HG03045 (cell line): ENCODE data around the gene CCZ1B.
"Not testable (repeated sequence)": the region's sequence is repeated elsewhere in the genome, so short reads cannot be mapped to it uniquely, and the experiment has no call there.

Source experiments
- ATAC-seq: cut with Tn5 transposase; IDR thresholded peaks from one replicate; pipeline ENCODE4 v1.9.1; 2021; ENCODE audit warnings: mild to moderate bottlenecking, moderate library complexity; ENCODE audit not compliant: unreplicated experiment

CCZ1B gene

DNA sequence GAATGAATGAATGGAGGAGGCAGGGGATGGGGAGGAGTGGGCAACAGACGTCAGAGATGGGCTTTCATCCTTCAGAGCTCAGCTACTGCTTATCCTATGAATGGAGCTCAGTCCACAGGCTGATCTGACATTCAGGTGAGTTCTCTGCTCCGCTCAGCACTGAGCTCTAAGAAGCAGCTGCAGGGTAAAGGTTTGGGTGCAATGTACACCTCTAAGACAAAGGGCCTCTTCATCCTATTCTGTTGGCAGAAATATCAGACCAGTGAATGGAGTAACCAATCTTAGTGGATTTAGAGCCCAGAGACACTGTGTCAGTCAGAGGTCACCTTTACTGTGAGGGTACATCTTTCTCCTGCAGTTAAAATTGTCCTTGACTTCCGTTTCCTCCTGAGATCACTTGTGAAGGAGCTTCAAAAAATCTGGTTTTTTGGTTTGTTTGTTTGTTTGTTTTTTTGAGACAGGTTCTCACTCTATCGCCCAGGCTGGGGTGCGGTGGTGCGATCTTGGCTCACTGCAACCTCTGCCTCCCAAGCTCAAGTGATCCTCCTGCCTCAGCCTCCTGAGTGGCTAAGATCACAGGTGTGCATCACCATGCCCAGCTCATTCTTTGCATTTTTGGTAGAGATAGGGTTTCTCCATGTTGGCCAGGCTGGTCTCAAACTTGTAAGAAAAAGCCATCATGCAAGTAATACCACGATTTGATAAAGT lies 5.1 kb upstream of the CCZ1B start:
- no peak for ATAC-seq

DNA sequence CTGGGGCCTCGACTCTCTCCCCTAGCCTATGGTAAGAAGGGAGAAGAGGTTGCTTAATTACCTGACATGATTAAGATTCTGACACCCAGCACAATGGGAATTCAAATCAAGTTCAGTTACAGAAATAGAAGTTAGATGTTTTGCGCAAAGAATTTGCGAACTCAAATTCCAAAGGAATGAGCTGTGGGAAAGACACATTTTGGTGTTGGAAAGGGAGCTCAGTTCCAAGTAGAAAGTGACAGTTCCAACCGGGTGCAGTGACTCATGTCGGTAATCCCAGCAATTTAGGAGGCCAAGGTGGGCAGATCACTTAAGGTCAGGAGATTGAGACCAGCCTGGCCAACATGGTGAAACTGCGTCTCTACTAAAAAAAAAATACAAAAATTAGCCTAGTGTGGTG lies 4.0 kb upstream of the CCZ1B start:
- not testable (repeated sequence) for ATAC-seq

DNA sequence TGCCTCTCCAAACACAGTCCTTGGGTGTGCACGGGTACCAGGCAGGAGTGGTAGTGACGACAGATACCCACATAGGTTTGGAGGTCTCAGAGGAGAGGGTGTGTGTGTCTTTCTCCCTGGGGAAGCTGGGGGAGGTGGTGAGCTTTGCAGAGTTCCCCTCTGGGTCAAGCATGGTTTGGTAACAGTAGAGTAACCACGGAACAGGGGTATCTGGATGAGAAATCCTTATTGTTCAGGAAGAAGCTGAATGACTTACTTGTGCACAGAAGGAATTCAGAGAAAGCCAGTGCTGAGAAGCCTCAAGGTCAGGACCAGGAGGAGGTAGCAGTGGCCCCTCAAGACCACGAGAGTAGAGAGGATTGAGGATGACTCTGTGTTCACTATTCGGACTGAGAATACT lies 3.5 kb upstream of the CCZ1B start:
- ATAC-seq: not testable (repeated sequence)

DNA sequence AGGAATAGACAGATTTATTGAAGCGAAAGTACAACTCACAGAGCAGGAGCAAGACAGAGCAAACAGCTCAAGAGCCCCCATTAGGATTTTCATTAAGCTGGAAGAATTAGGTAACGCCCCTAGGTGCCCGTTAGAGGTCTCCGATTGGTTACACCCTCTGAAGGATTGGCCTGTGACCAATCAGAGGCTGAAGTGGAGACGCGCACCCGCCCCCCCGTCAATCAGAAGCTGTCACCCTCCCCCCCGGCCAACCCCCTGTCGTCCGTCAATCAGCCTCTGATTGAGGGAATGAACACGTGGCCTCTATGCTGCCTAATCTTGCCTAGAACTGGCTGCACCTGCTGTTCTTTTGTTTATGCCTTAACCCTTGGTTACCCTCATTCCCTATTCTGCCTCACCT lies 1.1 kb upstream of the CCZ1B start:
- not testable (repeated sequence) for ATAC-seq

DNA sequence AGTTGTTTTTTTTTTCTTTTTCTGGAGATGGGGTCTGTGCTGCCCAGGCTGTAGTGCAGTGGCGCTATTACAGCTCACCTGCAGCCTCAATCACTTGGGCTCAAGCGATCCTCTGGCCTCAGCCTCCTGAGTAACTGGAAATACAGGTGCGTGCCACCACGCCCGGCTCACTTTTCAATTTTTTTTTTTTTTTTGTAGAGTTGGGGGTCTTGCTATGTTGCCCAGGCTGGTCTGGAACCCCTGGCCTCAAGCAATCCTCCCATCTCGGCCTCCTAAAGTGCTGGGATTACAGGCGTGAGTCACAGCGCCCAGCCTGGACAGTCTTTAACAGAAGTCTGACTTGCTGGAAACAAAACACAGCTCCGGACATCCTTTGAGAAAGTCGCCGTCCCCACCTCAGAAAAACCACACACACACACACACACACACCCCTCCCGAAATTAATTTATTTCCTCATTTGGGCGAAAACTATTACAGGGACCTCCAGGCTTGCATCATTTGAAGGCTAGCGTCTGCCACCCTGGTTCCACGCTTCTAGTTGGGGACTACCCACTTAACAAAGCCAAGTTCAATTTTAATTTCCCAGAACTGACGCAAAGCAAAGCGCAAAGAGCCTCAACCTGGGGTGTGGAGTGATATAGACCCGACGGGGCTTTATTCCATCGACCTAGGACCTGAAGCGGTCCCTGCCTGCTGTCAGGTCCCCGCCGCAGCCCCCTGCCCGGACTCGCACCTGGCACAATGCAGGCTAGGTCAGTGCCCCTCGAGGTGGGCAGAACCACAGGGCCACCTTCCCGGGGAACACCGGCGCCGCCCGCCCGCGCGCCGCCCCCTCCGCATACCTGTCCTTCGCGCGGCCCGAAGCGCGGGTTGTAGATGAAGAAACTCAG lies 594 bp downstream of the CCZ1B start:
- ATAC-seq: not testable (repeated sequence)

DNA sequence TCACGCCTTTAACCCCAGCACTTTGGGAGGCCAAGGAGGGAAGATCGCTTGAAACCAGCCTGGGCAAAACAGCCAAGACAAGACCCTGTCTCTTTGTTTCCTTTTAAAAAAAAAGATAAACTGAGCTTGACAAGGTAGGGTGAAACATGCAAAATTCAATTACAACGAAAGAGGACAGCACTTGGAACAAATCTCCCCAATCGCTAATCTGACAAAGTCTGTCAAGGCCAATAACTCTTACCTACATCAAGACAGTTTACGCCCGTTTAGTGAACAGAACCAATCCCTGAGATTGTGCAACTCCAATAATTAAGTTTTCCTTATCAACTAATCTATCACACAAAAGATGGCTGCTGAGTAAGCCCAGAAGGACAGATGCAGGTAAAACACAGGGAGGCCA lies 4.5 kb downstream of the CCZ1B start:
- ATAC-seq: not testable (repeated sequence)

DNA sequence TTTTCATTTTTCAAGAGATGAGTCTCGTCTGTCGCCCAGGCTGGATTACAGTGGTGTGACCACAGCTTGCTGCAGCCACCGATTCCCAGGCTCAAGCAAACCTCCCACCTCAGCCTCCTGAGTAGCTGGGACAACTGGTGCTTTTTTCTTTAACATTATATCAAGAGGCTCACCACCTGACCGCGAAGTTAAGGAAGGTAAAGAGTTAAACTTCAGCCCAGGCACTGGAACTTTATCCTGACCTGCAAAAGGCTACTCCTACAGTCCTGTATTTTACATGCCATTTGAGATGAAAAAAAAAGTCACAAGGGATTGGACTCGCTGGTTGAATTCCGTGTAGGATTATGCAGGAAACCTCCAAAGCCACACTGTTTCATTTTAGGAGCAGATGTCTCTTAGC lies 10.6 kb downstream of the CCZ1B start:
- ATAC-seq: not testable (repeated sequence)

DNA sequence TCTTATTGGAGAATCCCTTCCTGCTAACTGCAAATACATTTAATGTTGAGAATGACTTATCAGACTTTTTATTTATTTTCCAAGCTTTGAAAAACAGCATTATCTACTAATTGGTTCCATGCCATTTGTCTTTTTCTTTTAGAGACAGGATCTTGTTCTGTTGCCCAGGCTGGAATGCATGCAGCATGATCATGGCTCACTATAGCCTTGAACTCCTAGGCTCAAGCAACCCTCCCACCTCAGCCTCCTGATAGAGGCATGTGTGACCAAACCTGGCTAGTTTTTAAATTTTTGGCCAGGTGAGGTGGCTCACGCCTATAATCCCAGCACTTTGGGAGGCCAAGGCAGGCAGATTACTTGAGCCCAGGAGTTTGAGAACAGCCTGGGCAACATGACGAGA lies 13.1 kb downstream of the CCZ1B start:
- not testable (repeated sequence) for ATAC-seq

DNA sequence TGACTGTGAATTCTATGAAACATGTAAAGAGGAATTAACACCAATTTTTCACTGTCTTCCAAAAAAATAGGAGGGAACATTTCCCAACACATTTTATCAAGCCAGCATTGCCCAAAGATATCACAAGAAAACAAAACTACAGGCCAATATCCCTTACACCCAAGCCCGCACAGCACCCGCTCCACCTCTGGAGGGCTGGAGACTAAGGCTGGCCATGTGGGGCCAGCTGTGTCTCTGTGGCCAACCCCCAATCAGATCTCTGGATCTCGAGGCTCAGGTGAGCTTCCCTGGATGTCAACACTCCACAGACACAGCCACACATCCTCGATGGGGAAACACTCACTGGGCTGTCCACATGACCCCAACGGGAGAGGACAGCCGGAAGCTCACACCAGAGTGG lies 18.1 kb downstream of the CCZ1B start:
- ATAC-seq: not testable (repeated sequence)

DNA sequence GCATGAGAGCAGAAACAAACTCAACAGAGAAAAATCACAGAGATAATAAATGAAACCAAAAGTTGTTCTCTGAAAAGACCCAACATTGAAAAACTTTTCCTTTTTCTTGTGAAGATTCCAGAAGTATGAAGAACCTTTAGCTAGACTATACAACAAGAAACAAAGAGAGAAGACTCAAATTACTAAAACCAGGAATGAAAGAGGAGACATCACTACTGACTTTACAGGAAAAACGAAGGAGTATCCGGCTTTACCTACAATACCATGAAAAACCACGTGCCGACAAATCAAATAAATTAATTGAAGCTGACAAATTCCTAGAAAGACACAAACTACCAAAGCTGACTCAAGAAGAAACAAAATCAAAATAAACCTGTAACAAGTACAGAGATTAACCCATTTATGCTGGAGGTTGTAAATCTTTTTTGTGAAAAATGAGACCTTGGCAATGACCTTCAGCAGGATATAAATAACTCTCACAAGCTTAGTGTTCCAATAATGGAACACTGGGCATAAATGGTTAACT lies 18.6 kb downstream of the CCZ1B start:
- not testable (repeated sequence) for ATAC-seq

DNA sequence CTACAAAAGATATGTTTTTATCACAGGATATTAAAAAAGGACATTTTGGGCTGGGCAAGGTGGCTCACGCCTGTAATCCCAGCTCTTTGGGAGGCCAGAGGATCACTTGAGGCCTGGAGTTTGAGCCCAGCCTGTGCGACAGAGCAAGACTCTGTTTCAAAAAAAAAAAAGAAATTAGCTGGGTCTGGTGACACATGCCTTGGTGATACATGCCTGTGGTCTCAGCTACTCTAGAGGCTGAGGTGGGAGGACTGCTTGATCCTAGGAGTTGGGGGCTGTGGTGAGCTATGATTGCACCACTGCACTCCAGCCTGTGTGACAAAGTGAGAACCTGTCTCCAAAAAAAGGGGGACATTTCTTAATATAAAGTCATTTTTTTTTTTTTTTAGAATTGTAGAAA lies 25.7 kb downstream of the CCZ1B start:
- not testable (repeated sequence) for ATAC-seq

DNA sequence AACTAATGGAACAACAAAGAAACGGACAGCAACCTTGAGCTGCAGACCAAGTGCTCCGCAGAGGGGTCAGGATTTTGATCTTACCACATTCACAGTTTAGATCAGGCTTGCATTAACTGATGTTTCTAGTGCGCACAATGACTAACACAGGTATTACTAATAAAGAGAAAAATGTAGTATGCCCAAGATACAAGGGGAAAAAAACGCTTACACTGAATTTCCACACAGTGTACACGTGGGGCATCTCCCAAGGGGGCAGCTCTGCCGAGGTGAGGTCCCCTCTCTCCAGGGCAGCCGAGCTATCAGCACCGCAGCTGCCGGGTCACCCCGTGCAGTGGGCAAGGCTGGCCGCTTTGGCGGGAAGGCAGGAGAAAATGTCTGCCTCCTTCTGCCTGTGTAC lies 26.2 kb downstream of the CCZ1B start:
- ATAC-seq: not testable (repeated sequence)

DNA sequence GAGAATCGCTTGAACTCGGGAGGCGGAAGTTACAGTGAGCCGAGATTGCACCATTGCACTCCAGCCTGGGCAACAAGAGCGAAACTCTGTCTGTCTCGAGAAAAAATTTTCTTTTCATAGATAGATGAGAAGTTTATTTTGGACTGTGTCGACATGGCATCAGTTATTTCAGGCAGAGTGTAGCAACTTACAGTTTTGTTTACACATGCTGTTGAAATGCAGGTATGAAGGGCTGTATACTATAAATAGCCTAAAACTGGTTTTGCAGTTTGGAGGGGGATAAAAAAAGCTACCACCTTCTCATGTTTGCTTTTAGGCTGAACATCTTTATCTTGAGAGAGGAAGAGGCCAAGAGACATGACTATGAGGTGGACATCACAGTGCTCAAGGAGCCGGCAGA lies 28.0 kb downstream of the CCZ1B start:
- ATAC-seq: not testable (repeated sequence)

DNA sequence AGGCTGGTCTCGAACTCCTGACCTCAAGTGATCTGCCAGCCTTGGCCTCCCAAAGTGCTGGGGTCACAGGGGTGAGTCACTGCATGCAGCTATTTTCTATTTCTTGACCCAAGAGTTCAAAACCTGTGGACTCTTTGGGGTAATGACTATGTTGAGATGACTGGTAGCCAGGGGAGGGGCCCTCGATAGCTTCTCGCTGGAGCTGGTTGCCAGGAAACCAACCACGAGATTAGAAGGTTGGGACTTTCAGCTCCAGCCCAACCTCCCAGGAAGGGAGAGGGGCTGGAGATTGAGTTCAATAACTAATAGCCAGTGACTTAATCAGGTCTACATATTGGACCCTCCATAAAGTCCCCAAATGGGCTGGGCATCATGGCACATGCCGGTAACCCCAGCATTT lies 28.9 kb downstream of the CCZ1B start:
- ATAC-seq: not testable (repeated sequence)

DNA sequence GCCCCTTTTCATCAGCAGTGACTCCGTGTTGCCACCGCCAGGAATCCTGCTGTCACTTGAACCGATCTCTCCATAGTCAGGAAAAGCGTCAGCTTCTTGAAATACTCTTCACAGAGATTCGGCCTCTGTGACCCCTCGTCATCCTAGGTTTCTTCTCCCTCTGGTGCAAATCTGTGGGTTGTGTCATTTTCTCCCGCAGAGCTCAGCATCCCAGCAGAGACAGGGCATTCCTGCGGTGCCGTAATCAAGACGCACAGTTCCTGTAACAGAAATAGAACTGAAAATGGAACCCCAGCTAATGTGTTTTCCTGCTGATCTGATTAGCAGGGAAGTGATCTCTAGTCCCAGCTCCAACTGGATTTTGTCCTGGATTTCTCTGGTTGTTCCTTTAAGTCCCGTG lies 31.8 kb downstream of the CCZ1B start:
- ATAC-seq: not testable (repeated sequence)

DNA sequence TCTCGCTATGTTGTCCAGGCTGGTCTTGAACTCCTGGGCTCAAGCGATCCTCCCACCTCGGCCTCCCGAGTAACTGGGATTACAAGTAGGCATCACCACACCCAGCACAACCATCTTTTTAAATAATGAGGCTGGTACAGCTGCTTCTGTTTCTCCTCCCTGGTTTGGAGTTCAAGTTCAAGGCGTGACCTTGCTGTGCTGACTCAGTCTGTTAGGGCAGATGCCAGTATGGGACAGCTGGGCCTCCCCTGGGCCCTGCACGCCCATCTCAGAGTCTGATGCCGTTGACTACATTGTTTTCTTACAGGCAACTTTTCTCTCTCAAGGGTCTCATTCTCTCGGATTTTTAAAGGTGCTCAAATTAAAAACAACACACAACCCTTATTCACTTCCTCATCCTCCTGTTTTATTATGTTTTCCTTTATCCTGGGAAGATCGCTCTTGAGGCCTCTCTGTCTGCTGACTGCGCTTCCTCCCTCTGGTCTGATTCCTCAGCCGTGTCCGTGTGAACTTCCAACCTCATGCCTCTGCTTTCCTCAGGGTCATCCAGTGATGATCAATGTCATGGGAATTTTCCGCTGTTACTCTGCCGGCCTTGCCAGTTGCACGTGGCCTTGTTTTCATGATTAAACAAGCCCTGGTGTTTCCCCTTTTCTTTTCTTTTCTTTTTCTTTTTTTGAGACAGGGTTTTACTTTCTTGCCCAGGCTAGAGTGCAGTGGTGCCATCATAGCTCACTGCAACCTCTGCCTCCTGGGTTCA lies 33.8 kb downstream of the CCZ1B start:
- ATAC-seq: not testable (repeated sequence)

DNA sequence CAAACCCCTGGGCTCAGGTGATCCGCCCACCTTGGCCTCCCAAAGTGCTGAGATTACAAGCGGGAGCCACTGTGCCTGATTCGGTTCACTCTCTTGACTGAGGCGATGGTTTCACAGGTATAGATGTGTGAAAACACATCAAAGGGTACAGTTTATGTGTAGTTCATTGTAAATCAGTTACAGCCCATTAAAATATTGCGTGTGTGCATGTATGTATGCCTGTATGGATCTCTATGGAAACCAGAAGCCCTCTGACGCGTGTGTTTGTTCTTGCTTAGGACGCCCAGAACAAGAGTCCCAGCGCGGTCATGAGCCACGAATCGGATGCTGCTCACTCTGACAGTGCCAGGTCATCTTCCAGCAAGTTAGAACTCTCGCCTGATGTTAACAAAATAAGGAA lies 36.7 kb downstream of the CCZ1B start:
- not testable (repeated sequence) for ATAC-seq

DNA sequence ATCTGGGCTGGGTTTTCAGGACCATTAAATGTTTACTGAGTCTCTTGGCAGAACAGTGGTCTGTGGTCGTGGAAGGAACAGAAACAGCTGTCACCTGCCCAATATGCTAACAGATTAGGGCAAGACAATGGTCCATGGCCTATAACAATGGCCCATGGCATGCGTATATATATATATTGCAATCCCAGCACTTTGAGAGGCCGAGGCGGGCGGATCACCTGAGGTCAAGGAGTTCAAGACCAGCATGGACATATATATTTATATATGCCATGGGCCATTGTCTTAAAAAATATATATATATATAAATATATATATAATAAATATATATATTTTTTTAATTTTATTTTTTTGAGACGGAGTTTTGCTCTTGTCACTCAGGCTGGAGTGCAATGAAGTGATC lies 44.5 kb downstream of the CCZ1B start:
- not testable (repeated sequence) for ATAC-seq

DNA sequence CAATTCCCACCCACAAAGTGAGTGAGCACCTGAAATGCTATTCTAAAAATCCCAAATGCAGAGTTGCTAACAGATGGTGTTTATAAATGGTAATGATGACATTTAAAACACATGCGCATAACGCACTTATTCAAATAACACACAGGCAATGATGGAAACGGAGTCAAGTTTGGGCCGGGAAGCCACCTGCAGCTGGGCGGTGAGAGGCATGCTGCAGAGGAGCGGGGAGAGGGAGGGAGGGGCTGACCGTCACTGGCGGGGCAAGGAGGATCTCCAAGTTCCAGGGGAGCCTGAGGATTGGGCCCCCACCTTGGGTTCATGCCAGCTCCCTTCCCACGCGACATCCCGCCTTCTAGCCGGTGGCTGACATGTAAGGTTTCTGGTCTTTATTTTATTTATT lies 64.9 kb downstream of the CCZ1B start:
- not testable (repeated sequence) for ATAC-seq

DNA sequence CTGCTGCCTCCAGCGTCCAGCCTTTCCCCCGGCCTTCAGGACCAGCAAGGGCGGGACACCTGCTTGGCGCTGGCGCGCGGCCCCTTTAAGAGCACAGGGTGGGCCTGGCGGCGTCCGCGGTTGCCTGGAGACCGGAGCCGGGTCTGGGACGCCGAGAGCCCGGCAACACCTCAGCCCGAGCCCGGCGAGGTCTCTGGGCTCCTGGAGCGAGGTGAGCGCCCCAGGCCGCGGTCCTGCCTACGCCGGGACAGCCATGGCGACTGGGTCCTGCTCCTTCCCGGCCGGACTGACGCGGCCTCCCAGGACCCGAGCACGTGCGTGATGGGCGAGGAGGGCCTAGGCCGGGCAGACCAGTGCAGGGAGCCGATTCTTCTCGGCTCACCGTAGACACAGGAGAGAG lies 72.1 kb downstream of the CCZ1B start, which contains the start of gene RSPH10B2:
TSS of gene RSPH10B2 (plus strand) at position 140 of the 400 bp plus-strand sequence. CDS start 3,575 bp downstream, outside the sequence.
- not testable (repeated sequence) for ATAC-seq

DNA sequence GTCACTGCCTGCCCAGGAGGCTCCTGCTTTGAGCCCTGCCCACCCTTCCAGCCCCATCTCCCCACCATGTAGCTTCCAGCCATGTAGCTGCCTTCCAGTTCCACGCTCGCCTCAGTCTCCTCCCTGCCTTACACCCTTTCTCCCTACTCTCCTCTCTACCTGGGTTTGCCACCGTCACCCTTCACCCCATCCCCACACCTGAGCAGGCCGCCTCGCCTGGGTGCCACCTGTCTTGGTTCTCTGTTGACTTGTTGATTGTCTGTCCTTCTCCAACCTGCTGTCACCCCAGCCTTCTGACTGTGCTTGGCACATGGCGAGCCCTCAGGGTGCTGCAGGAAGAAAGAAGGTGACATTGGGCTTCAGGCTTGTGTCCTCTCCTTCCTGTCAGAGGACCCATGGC lies 75.9 kb downstream of the CCZ1B start:
- not testable (repeated sequence) for ATAC-seq
